KOPT-K1 (cell line): ENCODE measurements around the gene RASD1.

ENCODE experiments used
- H3K27ac ChIP-seq: fragments of 200-600 bp; sonication (generic); 2 replicates; pipeline ENCODE4 v1.5.1; 2016; ENCODE audit warnings: antibody characterized with exemption, mild to moderate bottlenecking, low read depth, low read length; ENCODE audit not compliant: poor library complexity, severe bottlenecking
- H3K36me3 ChIP-seq: fragments of 200-600 bp; sonication (generic); 2 replicates; pipeline ENCODE4 v1.5.1; 2017; ENCODE audit warnings: antibody characterized with exemption, mild to moderate bottlenecking, low read length, moderate library complexity; ENCODE audit not compliant: insufficient read depth
- H3K9me3 ChIP-seq: fragments of 200-600 bp; sonication (generic); 2 replicates; pipeline ENCODE4 v1.5.1; 2017; ENCODE audit warnings: antibody characterized with exemption, low read length, mild to moderate bottlenecking; ENCODE audit not compliant: insufficient read depth, poor library complexity, severe bottlenecking

The RASD1 gene

GRCh38 chr17:17496189-17497064 lies at the start of gene RASD1:
Gene RASD1 (minus strand): TSS chr17:17496395. CDS start chr17:17496181, 214 bp downstream.
- Histone ChIP-seq H3K9me3 (no peaks in the 10 kb centered on the region), H3K27ac (peak within 1 kb of the TSS; percentile 23), H3K36me3 (peaks cover 28% of the 10 kb centered on the region)

GRCh38 chr17:17545984-17546383 lies 49.8 kb upstream of the RASD1 start:
- Histone ChIP-seq H3K27ac (no peak overlapping the region), H3K9me3 (no peaks in the 10 kb centered on the region), H3K36me3 (no peaks in the 10 kb centered on the region)

GRCh38 chr17:17545031-17545820 lies 49.0 kb upstream of the RASD1 start:
- H3K36me3 ChIP-seq = no peaks in the 10 kb centered on the region
- H3K27ac ChIP-seq = no peak overlapping the region
- H3K9me3 ChIP-seq = no peaks in the 10 kb centered on the region

GRCh38 chr17:17542906-17543635 lies 46.9 kb upstream of the RASD1 start:
- Histone ChIP-seq H3K27ac (no peak overlapping the region), H3K9me3 (no peaks in the 10 kb centered on the region), H3K36me3 (no peaks in the 10 kb centered on the region)

GRCh38 chr17:17541640-17542001 lies 45.4 kb upstream of the RASD1 start:
- no peaks in the 10 kb centered on the region for H3K9me3 ChIP-seq
- no peaks in the 10 kb centered on the region for H3K36me3 ChIP-seq
- no peak overlapping the region for H3K27ac ChIP-seq

GRCh38 chr17:17540935-17541639 lies 44.9 kb upstream of the RASD1 start:
- no peaks in the 10 kb centered on the region for H3K9me3 ChIP-seq
- no peak overlapping the region for H3K27ac ChIP-seq
- H3K36me3 ChIP-seq = no peaks in the 10 kb centered on the region

GRCh38 chr17:17540278-17540906 lies 44.2 kb upstream of the RASD1 start:
- Histone ChIP-seq H3K9me3 (no peaks in the 10 kb centered on the region), H3K27ac (no peak overlapping the region), H3K36me3 (no peaks in the 10 kb centered on the region)

- Histone ChIP-seq H3K9me3 (no peaks in the 10 kb centered on the region), H3K36me3 (no peaks in the 10 kb centered on the region), H3K27ac (no peak overlapping the region)
Measured at GRCh38 chr17:17539591-17539990, 43.4 kb upstream of the RASD1 start.

- Histone ChIP-seq H3K27ac (no peak overlapping the region), H3K36me3 (no peaks in the 10 kb centered on the region), H3K9me3 (no peaks in the 10 kb centered on the region)
Measured at GRCh38 chr17:17538417-17539391, 42.5 kb upstream of the RASD1 start.

GRCh38 chr17:17537311-17538099 lies 41.3 kb upstream of the RASD1 start:
- Histone ChIP-seq H3K36me3 (no peaks in the 10 kb centered on the region), H3K27ac (no peak overlapping the region), H3K9me3 (no peaks in the 10 kb centered on the region)

GRCh38 chr17:17536702-17537101 lies 40.5 kb upstream of the RASD1 start:
- H3K36me3 ChIP-seq = no peaks in the 10 kb centered on the region
- no peaks in the 10 kb centered on the region for H3K9me3 ChIP-seq
- no peak overlapping the region for H3K27ac ChIP-seq

- H3K9me3 ChIP-seq = no peaks in the 10 kb centered on the region
- no peak overlapping the region for H3K27ac ChIP-seq
Measured at GRCh38 chr17:17535957-17536356, 39.8 kb upstream of the RASD1 start.

More at GRCh38 chr17:17535957-17536356, 39.8 kb upstream of the RASD1 start:
- no peaks in the 10 kb centered on the region for H3K36me3 ChIP-seq
